Activated T-cell treated with anti-CD3 and anti-CD28 coated beads, Interleukin-2, amount 50 U/mL, for 24 hours (primary cell): ENCODE results near the gene NEO1.

Experiments
- DNase-seq: peaks from one replicate; pipeline ENCODE4 v3.0.0-alpha.2; 2020
- H3K27ac Mint-ChIP-seq: 2 replicates; pipeline ENCODE4 v1.8.0; 2020; ENCODE audit warnings: mild to moderate bottlenecking, mixed read lengths
- H3K27me3 Mint-ChIP-seq: 2 replicates; pipeline ENCODE4 v1.8.0; 2020; ENCODE audit warnings: mixed read lengths
- H3K36me3 Mint-ChIP-seq: 2 replicates; pipeline ENCODE4 v1.8.0; 2020; ENCODE audit warnings: low read depth, mixed read lengths
- H3K4me1 Mint-ChIP-seq: 2 replicates; pipeline ENCODE4 v1.8.0; 2020; ENCODE audit warnings: low read depth, mixed read lengths
- H3K4me3 Mint-ChIP-seq: 2 replicates; pipeline ENCODE4 v1.8.0; 2020; ENCODE audit warnings: mild to moderate bottlenecking, moderate library complexity, mixed read lengths
- H3K9me3 Mint-ChIP-seq: 2 replicates; pipeline ENCODE4 v1.8.0; 2020; ENCODE audit warnings: mixed read lengths

NEO1 gene

DNA sequence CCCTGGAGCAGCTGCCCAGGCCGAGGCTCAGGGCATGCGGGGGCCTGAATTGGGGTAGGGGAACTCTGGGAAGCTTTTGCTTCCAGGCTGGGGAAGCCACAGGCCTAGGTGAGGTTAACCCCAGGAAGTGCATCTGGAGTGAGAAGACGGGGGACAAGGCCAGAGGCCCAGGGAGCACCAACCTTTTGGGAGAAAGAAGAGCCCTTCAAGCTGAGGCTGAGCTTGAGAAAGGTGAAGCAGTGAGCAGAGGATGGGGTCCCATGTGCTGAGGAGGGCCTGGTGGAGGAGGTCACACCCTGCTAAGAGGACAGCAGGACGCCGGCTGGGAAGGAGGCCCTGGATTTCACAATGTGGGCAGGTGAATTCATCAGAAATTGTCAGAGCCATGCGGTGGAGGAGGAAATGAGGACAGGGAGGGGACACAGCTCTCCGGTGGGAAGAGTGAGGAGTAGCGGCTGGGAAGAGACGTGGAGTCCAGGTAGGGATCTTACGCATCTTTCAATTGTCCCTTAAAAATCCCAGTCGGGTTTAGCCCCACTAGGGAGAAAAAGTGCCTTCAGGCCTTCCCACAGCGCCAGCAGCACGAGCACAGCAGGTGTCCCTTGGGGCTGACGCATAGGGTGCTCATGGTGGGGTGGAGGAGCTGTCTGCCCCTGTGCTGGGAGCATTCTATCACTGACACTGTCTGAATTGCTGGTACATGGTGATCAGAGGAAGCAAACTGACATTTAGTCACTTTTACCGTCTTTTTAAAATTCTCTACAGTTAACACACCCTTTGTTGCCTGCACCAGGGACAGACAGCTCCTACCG is 265.6 kb downstream of the NEO1 start:
- H3K36me3 Mint-ChIP-seq = no peaks in the 10 kb centered on the region
- DNase-seq = no peak
- peaks cover 31% of the 10 kb centered on the region for H3K27me3 Mint-ChIP-seq
- no peaks in the 10 kb centered on the region for H3K4me1 Mint-ChIP-seq
- no peak overlapping the region for H3K4me3 Mint-ChIP-seq
- no peaks in the 10 kb centered on the region for H3K9me3 Mint-ChIP-seq
- H3K27ac Mint-ChIP-seq = no peak overlapping the region

DNA sequence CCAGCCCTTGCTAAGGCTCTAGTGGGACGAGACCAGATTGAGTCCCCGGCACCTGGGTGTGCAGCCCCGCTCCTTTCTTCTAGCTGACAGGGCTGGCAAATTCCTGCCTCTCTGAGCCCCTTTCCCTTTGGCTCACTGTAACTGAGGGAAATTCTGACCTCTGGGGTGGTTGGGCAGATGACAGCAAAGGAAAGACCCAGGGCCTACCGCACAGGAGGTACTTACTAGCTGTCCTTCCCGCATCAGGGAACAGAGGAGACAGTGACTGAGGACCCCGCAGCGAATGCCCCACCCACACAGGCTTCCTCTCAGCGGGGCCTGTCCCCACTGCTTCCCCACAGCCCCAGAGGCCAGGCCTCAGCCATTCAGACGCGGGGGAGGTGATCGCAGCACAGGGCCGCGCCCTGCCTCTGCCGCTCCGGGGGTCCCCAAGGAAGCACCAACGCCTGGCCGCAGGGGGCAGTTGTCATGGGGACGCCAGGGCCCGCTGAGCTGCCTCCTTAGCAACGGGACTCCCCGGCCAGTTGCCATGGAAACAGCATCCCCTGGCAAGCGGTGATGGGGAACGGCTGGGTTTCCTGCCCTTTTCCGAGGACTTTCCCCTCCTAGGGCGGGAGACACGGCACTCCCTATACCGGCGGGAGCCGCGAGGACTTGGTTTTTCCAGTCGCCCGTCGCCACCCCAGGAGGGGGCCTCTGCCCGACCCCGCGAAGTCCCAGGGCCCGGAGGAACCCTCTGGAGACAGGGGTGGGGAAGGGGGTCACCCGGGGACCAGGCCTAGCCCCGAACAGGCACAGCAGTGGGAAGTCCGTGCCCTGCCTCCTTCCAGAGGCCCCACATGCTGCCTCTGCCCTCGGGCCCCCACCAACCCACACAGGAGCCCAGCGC is 266.4 kb downstream of the NEO1 start:
- no peaks in the 10 kb centered on the region for H3K9me3 Mint-ChIP-seq
- H3K4me1 Mint-ChIP-seq = no peaks in the 10 kb centered on the region
- H3K27ac Mint-ChIP-seq = no peak overlapping the region
- no peak for DNase-seq
- H3K36me3 Mint-ChIP-seq = no peaks in the 10 kb centered on the region
- H3K27me3 Mint-ChIP-seq = peaks cover 31% of the 10 kb centered on the region
- H3K4me3 Mint-ChIP-seq = no peak overlapping the region

DNA sequence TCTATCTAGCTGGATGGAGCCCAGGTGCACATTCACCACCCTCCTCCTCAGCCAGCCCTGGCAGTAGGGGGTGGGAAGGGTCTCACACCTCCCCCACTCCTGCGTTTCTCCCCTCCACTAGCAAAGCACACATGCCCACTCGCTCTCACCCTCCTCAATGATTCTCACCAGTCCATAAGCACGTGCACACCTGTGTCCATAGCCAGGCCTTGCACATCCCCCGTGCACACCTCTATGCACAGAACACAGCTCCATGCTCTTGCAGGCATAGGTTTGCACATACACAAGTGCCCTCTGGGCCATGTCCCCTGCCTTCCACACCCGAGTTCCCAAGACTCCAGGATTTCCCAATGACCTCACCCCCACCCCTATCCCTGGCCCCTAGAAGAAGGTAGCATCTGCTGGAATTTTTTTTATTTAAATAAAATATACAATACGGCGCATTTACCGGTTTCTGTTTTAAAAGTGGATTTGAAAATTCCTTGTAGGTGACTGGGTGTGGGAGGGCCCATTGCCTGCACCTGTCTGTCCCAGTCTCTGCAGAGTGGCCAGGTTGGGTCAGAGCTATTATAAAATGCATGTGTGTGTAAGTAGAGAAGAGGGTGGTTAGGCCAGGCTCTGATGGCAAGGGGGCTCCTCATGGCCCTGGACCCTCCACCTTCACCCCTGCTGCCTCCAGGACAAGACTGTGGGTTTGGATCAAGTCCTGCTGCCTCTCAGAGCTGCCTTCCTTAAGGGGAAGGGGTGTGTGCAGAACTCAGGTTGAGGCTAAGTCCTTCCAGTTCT is 267.4 kb downstream of the NEO1 start:
- H3K4me3 Mint-ChIP-seq = no peak overlapping the region
- H3K27me3 Mint-ChIP-seq = peaks cover 28% of the 10 kb centered on the region
- H3K9me3 Mint-ChIP-seq = no peaks in the 10 kb centered on the region
- no peak overlapping the region for H3K27ac Mint-ChIP-seq
- no peaks in the 10 kb centered on the region for H3K4me1 Mint-ChIP-seq
- no peaks in the 10 kb centered on the region for H3K36me3 Mint-ChIP-seq
- DNase-seq = no peak

DNA sequence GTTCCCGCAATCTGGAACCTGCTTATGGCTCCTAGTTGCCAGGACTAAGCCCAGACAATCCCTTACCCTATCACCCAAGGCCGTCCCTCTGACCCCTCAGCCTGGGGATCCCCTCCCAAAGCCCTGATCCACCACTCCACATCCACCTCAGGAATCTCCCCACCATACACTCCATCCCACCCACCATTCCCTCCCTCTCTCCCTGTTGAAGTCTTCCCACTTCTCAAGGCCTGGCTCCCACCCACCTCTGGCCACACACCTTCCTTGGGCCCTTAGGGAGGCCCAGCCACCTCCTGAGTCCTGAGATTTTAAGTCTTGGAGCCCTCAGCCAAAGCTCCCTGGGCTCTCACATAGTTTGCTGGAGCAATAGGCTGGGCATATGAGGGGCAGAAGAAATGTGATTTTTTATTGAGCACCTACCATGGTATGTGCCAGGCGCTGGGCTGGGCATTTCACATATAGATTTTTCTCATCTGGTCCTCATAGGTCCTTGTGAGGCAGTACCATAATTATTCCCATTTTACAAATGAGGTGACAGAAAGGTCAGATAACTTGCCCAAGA is 268.4 kb downstream of the NEO1 start:
- Mint-ChIP-seq H3K27me3 (peaks cover 24% of the 10 kb centered on the region), H3K9me3 (no peaks in the 10 kb centered on the region), H3K36me3 (no peaks in the 10 kb centered on the region), H3K4me3 (no peak overlapping the region), H3K4me1 (peaks cover 3% of the 10 kb centered on the region), H3K27ac (no peak overlapping the region)
- no peak for DNase-seq

- Mint-ChIP-seq H3K4me1 (peaks cover 4% of the 10 kb centered on the region), H3K27ac (no peak overlapping the region), H3K4me3 (no peak overlapping the region), H3K9me3 (no peaks in the 10 kb centered on the region), H3K27me3 (peaks cover 24% of the 10 kb centered on the region), H3K36me3 (no peaks in the 10 kb centered on the region)
- DNase-seq = no peak
Observed at GRCh38 chr15:73321496-73322450, 269.5 kb downstream of the NEO1 start.

- Mint-ChIP-seq H3K27me3 (peaks cover 20% of the 10 kb centered on the region), H3K4me1 (peaks cover 4% of the 10 kb centered on the region), H3K4me3 (no peak overlapping the region), H3K9me3 (no peaks in the 10 kb centered on the region), H3K27ac (no peak overlapping the region), H3K36me3 (no peaks in the 10 kb centered on the region)
- DNase-seq = no peak
Observed at GRCh38 chr15:73322665-73323373, 270.6 kb downstream of the NEO1 start.

DNA sequence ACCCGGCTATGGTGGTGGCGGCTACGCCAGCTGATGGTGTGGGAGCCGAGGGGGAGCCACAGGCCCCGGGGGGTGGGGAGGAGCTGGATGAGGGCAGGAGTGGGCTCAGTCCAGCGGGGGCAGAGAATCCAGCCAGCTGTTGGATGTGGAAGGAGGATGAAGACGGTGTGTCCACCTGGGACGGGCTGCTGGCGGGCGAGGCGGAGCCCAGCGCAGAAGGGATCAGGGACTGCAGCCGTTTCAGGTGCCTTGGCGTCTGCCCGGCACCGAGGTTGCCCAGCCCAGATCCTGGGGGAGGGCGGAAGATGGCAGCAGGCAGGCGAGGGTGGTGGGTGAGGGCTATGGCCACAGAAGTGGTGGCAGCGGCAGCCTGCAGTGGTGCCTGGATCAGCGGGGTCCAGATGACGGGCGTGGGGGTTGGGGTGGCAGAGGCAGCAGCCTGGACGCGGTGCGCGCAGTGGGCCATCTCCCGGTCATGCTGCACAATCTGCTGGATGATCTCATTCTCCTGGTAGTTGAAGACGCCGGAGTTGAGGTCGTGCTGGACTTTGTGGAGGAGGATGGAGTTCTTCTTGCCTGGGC is 271.2 kb downstream of the NEO1 start:
- Mint-ChIP-seq H3K27ac (no peak overlapping the region), H3K4me3 (no peak overlapping the region), H3K9me3 (no peaks in the 10 kb centered on the region), H3K27me3 (peaks cover 16% of the 10 kb centered on the region), H3K4me1 (peaks cover 4% of the 10 kb centered on the region), H3K36me3 (no peaks in the 10 kb centered on the region)
- no peak for DNase-seq

- no peak for DNase-seq
- H3K36me3 Mint-ChIP-seq = no peaks in the 10 kb centered on the region
- H3K27ac Mint-ChIP-seq = no peak overlapping the region
- peaks cover 16% of the 10 kb centered on the region for H3K27me3 Mint-ChIP-seq
- no peak overlapping the region for H3K4me3 Mint-ChIP-seq
- peaks cover 4% of the 10 kb centered on the region for H3K4me1 Mint-ChIP-seq
- no peaks in the 10 kb centered on the region for H3K9me3 Mint-ChIP-seq
Observed at GRCh38 chr15:73323956-73324355, 271.7 kb downstream of the NEO1 start.

GRCh38 chr15:73324496-73325170 is 272.4 kb downstream of the NEO1 start:
- DNase-seq = no peak
- H3K27me3 Mint-ChIP-seq = peaks cover 12% of the 10 kb centered on the region
- H3K27ac Mint-ChIP-seq = no peak overlapping the region
- H3K36me3 Mint-ChIP-seq = no peaks in the 10 kb centered on the region
- H3K4me3 Mint-ChIP-seq = no peak overlapping the region
- H3K4me1 Mint-ChIP-seq = peaks cover 4% of the 10 kb centered on the region
- no peaks in the 10 kb centered on the region for H3K9me3 Mint-ChIP-seq

- Mint-ChIP-seq H3K4me1 (peaks cover 4% of the 10 kb centered on the region), H3K27ac (no peak overlapping the region), H3K4me3 (no peak overlapping the region), H3K36me3 (no peaks in the 10 kb centered on the region), H3K27me3 (peaks cover 7% of the 10 kb centered on the region), H3K9me3 (no peaks in the 10 kb centered on the region)
- DNase-seq = no peak
Observed at GRCh38 chr15:73325191-73325861, 273.1 kb downstream of the NEO1 start.

- Mint-ChIP-seq H3K36me3 (no peaks in the 10 kb centered on the region), H3K27me3 (no peaks in the 10 kb centered on the region), H3K4me1 (peaks cover 4% of the 10 kb centered on the region), H3K4me3 (no peak overlapping the region), H3K9me3 (no peaks in the 10 kb centered on the region), H3K27ac (no peak overlapping the region)
- no peak for DNase-seq
Observed at GRCh38 chr15:73326157-73326556, 273.9 kb downstream of the NEO1 start.
